Keratinocyte (primary cell): ENCODE results near the gene CASP4. TPM values are rescaled to one million over a fixed set of nuclear protein-coding genes. Genes with fewer than 3 reads are reported as not detected.

Source experiments
- DNase-seq: peaks from one replicate; pipeline ENCODE4 v3.0.0-alpha.2; 2011; ENCODE audit warnings: low read depth, missing footprints, low spot score
- FAIRE-seq: peaks from 2 replicates; lab custom pipeline; 2011; peaks lifted over from hg19 to GRCh38; lab: Jason Lieb, UNC
- H2AFZ ChIP-seq: 2 replicates; pipeline ENCODE4 v1.6.0; 2012; ENCODE audit warnings: low read length, control low read depth, inconsistent platforms; ENCODE audit not compliant: control insufficient read depth
- H3K27ac ChIP-seq: 2 replicates; pipeline ENCODE4 v1.5.1; 2011; ENCODE audit warnings: low read length; ENCODE audit not compliant: control insufficient read depth, insufficient read depth
- H3K27me3 ChIP-seq: 3 replicates; pipeline ENCODE4 v1.6.0; 2011; ENCODE audit warnings: low read length; ENCODE audit not compliant: control insufficient read depth, insufficient read depth; ENCODE audit errors: extremely low read depth
- H3K36me3 ChIP-seq, 2 experiments: 2 replicates in 1 of 2; 3 replicates in 1 of 2; pipeline ENCODE4 v1.5.1; 2011; ENCODE audit warnings: low read length in 2 of 2, mild to moderate bottlenecking in 1 of 2; ENCODE audit not compliant: control insufficient read depth in 2 of 2, insufficient read depth in 2 of 2; ENCODE audit errors: extremely low read depth in 1 of 2
- H3K4me1 ChIP-seq: 3 replicates; pipeline ENCODE4 v1.5.1; 2011; ENCODE audit warnings: low read length; ENCODE audit not compliant: control insufficient read depth, insufficient read depth; ENCODE audit errors: extremely low read depth
- H3K4me2 ChIP-seq: 3 replicates; pipeline ENCODE4 v1.6.0; 2011; ENCODE audit warnings: low read depth, low read length; ENCODE audit not compliant: control insufficient read depth, insufficient read depth; ENCODE audit errors: extremely low read depth
- H3K4me3 ChIP-seq, 3 experiments: fragments of 200-600 bp in 1 of 3; sonication (generic) in 1 of 3; 2 replicates in 2 of 3; 3 replicates in 1 of 3; pipeline ENCODE4 v1.5.1; 2011 to 2016; ENCODE audit warnings: low read length in 3 of 3, mild to moderate bottlenecking in 3 of 3, control low read depth in 2 of 3, inconsistent platforms in 1 of 3, low read depth in 1 of 3, mixed read lengths in 1 of 3, mixed run types in 1 of 3, moderate library complexity in 1 of 3; ENCODE audit not compliant: control insufficient read depth in 2 of 3, insufficient read depth in 2 of 3; ENCODE audit errors: extremely low read depth in 1 of 3
- H3K79me2 ChIP-seq: 2 replicates; pipeline ENCODE4 v1.6.0; 2012; ENCODE audit warnings: low read length; ENCODE audit not compliant: control insufficient read depth, insufficient read depth
- H3K9ac ChIP-seq: 3 replicates; pipeline ENCODE4 v1.6.0; 2011; ENCODE audit warnings: low read length; ENCODE audit not compliant: control insufficient read depth, insufficient read depth; ENCODE audit errors: extremely low read depth
- H3K9me1 ChIP-seq: 3 replicates; pipeline ENCODE4 v1.6.0; 2011; ENCODE audit warnings: low read length; ENCODE audit not compliant: control insufficient read depth, insufficient read depth; ENCODE audit errors: extremely low read depth
- H3K9me3 ChIP-seq: 2 replicates; pipeline ENCODE4 v1.5.1; 2012; ENCODE audit warnings: low read depth, low read length; ENCODE audit not compliant: control insufficient read depth
- H4K20me1 ChIP-seq: 3 replicates; pipeline ENCODE4 v1.6.0; 2011; ENCODE audit warnings: low read length; ENCODE audit not compliant: control insufficient read depth, insufficient read depth; ENCODE audit errors: extremely low read depth
- CTCF ChIP-seq, 3 experiments: IDR thresholded peaks in 1 of 3; conservative IDR thresholded peaks in 1 of 3; optimal IDR thresholded peaks in 1 of 3; 2 replicates in 2 of 3; 3 replicates in 1 of 3; pipeline versions ENCODE3 to v1.5.1; 2011; ENCODE audit warnings: low read length in 3 of 3, mild to moderate bottlenecking in 3 of 3, moderate library complexity in 2 of 3, control low read depth in 1 of 3, inconsistent platforms in 1 of 3; ENCODE audit not compliant: insufficient read depth in 2 of 3; ENCODE audit errors: extremely low read depth in 1 of 3
- EZH2 ChIP-seq: IDR thresholded peaks from one replicate; pipeline ENCODE4 v1.6.1; 2012; ENCODE audit warnings: inconsistent platforms, mild to moderate bottlenecking, low read length, moderate library complexity
- dilution Hi-C: fragments of 300-500 bp; cut with MboI; formaldehyde crosslinking; loops from one replicate; pipeline ENCODE4 v1.7.0; 2020; ENCODE audit warnings: low sequenced_read_pairs; ENCODE audit not compliant: extremely low pct_ligation_motif_present
- polyA minus RNA-seq, 3 experiments: library from RNA; depleted of rRNA, polyadenylated mRNA; stranded (reverse); fragments of >200 nt; gene quantifications; 1 replicate in 1 of 3; 2 replicates in 1 of 3; 3 replicates in 1 of 3; pipeline ENCODE4 v1.2.3, GENCODE V29; 2011
- polyA plus RNA-seq, 5 experiments: library from polyadenylated mRNA; depleted of rRNA in 3 of 5; stranded (reverse) in 3 of 5; stranded (forward) in 1 of 5; unstranded in 1 of 5; fragments of >200 nt; gene quantifications; 1 replicate in 1 of 5; 2 replicates in 3 of 5; 3 replicates in 1 of 5; pipeline versions ENCODE4 v1.2.1 to v1.2.3, GENCODE V29; 2011 to 2012; ENCODE audit warnings: missing spikeins in 2 of 5, low read depth in 1 of 5, low replicate concordance in 1 of 5

Gene CASP4
- polyA plus RNA-seq (106 to 130 TPM (median 127 TPM) in 3 replicates), polyA minus RNA-seq (26.1 to 106 TPM (median 85.2 TPM) in 3 replicates)
- 315 TPM for polyA plus RNA-seq (2011; ENCODE audit: low read depth)
- polyA plus RNA-seq (2011; cell fraction: cytosol; rRNA removed), result 140 and 174 TPM in 2 replicates
- 104 and 143 TPM in 2 replicates for polyA plus RNA-seq (2011; cell fraction: nucleus; rRNA removed)
- polyA plus RNA-seq (2012; ENCODE audit: low replicate concordance), result 70.5 and 148 TPM in 2 replicates
- polyA minus RNA-seq (2011; cell fraction: cytosol; rRNA and poly(A)+ RNA removed), result 56.0 TPM
- 25.6 and 44.6 TPM in 2 replicates for polyA minus RNA-seq (2011; cell fraction: nucleus; rRNA and poly(A)+ RNA removed)

- Histone ChIP-seq H3K79me2 (peaks cover 28% of the 10 kb centered on the region), H3K9me1 (no peaks in the 10 kb centered on the region), H3K27ac (peak within 1 kb of the TSS; percentile 95), H3K9me3 (no peaks in the 10 kb centered on the region), H3K4me1 (peaks cover 18% of the 10 kb centered on the region), H3K4me2 (peak within 1 kb of the TSS; percentile 91), H3K9ac (peak within 1 kb of the TSS; percentile 83), H4K20me1 (no peaks in the 10 kb centered on the region), H3K36me3 (peaks cover 0 to 2% of the 10 kb centered on the region in 2 experiments), H3K27me3 (no peaks in the 10 kb centered on the region), H3K4me3 (peak within 1 kb of the TSS; percentile 52 to 85 (median 72)), H2AFZ (peak within 1 kb of the TSS; percentile 92)
- no peak for TF ChIP-seq EZH2
- no peak for TF ChIP-seq CTCF (optimal IDR thresholded peaks at IDR 0.05 in 1 of 3, IDR thresholded peaks at IDR 0.05 in 1 of 3, conservative IDR thresholded peaks at IDR 0.05 in 1 of 3; ENCODE audit: extremely low read depth in 1 of 3, insufficient read depth in 2 of 3, low read length in 3 of 3)
- DNase-seq (peak; percentile 1), FAIRE-seq (peak; percentile 55)
- dilution Hi-C loops, result no loop called here
These were observed at the start of gene CASP4 for GRCh38 chr11:104968355-104968855. TSS of gene CASP4 (minus strand) at chr11:104968574. CDS start at chr11:104968525, 49 bp downstream.

- no peaks in the 10 kb centered on the region for H3K9me1 ChIP-seq
- H3K9ac ChIP-seq, result no peak overlapping the region
- H3K27me3 ChIP-seq, result no peaks in the 10 kb centered on the region
- no peaks in the 10 kb centered on the region for H3K9me3 ChIP-seq
- FAIRE-seq, result no peak
- H2AFZ ChIP-seq, result no peak overlapping the region
- dilution Hi-C loops, result no loop called here
- no peaks in the 10 kb centered on the region for H3K36me3 ChIP-seq
- H4K20me1 ChIP-seq, result no peaks in the 10 kb centered on the region
- no peak overlapping the region for H3K4me2 ChIP-seq
- TF ChIP-seq EZH2 (no peak), CTCF (optimal IDR thresholded peaks at IDR 0.05 in 1 of 3, IDR thresholded peaks at IDR 0.05 in 1 of 3, conservative IDR thresholded peaks at IDR 0.05 in 1 of 3; ENCODE audit: extremely low read depth in 1 of 3, insufficient read depth in 2 of 3, low read length in 3 of 3) (no peak)
- DNase-seq, result no peak
- no peak overlapping the region for H3K4me3 ChIP-seq
- H3K4me1 ChIP-seq, result no peaks in the 10 kb centered on the region
- H3K79me2 ChIP-seq, result no peaks in the 10 kb centered on the region
- H3K27ac ChIP-seq, result no peak overlapping the region
These were observed 39.1 kb upstream of the CASP4 start for GRCh38 chr11:105007463-105007862.
